Prostate gland (tissue), 2 donors: Measurements from ENCODE around the gene SOX9.

Experiments
- POLR2AphosphoS5 ChIP-seq: sonication (generic); formaldehyde crosslinking; IDR thresholded peaks from one replicate; pipeline ENCODE4 v1.6.1; 2017; ENCODE audit warnings: antibody characterized with exemption
- TF ChIP-seq, protein P1 (sequence below), 4 experiments: fragments of 200-600 bp in 2 of 4; fragments of 450-650 bp in 2 of 4; sonication (generic) in 2 of 4; IDR thresholded peaks; 1 replicate in 3 of 4; 2 replicates in 1 of 4; pipeline ENCODE4 v1.5.1; 2016 to 2019; ENCODE audit warnings: antibody characterized with exemption in 4 of 4, mild to moderate bottlenecking in 2 of 4, moderate library complexity in 2 of 4

DNA sequence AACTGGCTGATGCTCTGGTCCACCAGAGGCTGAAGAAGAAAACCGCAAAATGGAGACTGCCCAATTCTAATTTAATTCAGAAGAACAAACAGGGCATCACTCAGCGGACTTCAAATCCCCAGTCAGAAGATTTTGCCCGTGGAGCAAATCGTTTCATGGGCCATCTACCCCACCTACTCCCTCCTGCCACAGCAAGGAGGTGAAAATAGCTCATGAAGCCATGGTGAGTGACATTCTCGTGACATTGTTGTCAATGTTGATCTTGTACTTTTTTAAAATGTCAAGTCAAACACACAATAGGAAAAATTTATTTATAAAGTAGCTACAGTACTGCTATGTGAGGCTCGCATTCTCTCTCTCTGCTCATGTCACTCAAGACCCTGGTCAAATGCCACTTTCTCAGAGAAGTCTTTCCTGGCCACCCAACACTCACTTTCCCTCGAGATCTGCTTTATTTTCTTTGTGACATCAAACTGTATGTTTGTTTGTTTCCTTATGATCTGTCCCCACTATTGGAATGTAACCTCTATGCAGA, 31.3 kb upstream of the SOX9 start:
- TF ChIP-seq, protein P1, sequence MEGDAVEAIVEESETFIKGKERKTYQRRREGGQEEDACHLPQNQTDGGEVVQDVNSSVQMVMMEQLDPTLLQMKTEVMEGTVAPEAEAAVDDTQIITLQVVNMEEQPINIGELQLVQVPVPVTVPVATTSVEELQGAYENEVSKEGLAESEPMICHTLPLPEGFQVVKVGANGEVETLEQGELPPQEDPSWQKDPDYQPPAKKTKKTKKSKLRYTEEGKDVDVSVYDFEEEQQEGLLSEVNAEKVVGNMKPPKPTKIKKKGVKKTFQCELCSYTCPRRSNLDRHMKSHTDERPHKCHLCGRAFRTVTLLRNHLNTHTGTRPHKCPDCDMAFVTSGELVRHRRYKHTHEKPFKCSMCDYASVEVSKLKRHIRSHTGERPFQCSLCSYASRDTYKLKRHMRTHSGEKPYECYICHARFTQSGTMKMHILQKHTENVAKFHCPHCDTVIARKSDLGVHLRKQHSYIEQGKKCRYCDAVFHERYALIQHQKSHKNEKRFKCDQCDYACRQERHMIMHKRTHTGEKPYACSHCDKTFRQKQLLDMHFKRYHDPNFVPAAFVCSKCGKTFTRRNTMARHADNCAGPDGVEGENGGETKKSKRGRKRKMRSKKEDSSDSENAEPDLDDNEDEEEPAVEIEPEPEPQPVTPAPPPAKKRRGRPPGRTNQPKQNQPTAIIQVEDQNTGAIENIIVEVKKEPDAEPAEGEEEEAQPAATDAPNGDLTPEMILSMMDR (IDR thresholded peaks at IDR 0.05) = no peak
- no peak for TF ChIP-seq POLR2AphosphoS5
